Dendritic cell treated with granulocyte-macrophage colony-stimulating factor and Interleukin-4, amounts not matched to agents 40 ng/mL and 50 ng/mL, for 4 days (primary cell): ENCODE data around the gene PRR36.

Experiments
- H3K27ac Mint-ChIP-seq: one replicate; pipeline ENCODE4 v1.8.0; 2022; ENCODE audit warnings: mild to moderate bottlenecking, mixed read lengths
- H3K27me3 Mint-ChIP-seq: one replicate; pipeline ENCODE4 v1.8.0; 2022; ENCODE audit warnings: mild to moderate bottlenecking, mixed read lengths
- H3K36me3 Mint-ChIP-seq: one replicate; pipeline ENCODE4 v1.8.0; 2022; ENCODE audit warnings: low read depth, mixed read lengths
- H3K4me1 Mint-ChIP-seq: one replicate; pipeline ENCODE4 v1.8.0; 2022; ENCODE audit warnings: low read depth, mixed read lengths
- H3K4me3 Mint-ChIP-seq: one replicate; pipeline ENCODE4 v1.8.0; 2022; ENCODE audit warnings: mild to moderate bottlenecking, moderate library complexity, mixed read lengths
- H3K9me3 Mint-ChIP-seq: one replicate; pipeline ENCODE4 v1.8.0; 2022; ENCODE audit warnings: mixed read lengths
- intact Hi-C: fragments of 100-400 bp; cut with micrococcal nuclease; formaldehyde crosslinking; loops from one replicate; pipeline ENCODE4 v1.15.0; 2022

PRR36 gene

DNA sequence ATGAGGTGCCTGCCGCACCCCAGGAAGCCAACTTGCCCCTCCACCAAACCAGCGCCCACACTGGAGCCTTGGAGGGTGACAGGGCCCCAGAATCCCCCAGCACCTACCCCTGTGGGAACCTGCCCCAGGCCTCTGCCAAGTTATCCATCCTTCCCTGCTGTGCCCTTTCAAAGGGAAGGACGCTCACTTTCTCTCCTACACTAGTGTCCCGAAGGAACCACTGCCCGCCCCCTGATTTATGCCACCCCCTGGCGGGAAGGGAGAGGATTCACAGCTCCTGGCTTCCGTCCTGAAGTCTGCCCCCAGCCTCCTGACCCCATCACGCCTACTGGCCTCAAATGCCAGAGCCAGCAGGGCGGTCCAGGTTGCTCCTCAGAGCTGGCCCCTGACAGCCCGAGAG is 42.7 kb downstream of the PRR36 start:
- Mint-ChIP-seq H3K4me3 (peak overlapping the region; percentile 80), H3K9me3 (no peaks in the 10 kb centered on the region), H3K27ac (peak overlapping the region; percentile 81), H3K27me3 (peaks cover 12% of the 10 kb centered on the region), H3K36me3 (no peaks in the 10 kb centered on the region), H3K4me1 (peaks cover 41% of the 10 kb centered on the region)
- intact Hi-C loops = no loop called here

GRCh38 chr19:7830823-7831222 is 43.4 kb downstream of the PRR36 start:
- Mint-ChIP-seq H3K4me3 (peak overlapping the region; percentile 80), H3K9me3 (no peaks in the 10 kb centered on the region), H3K4me1 (peaks cover 41% of the 10 kb centered on the region), H3K27ac (peak overlapping the region; percentile 81), H3K27me3 (peaks cover 16% of the 10 kb centered on the region), H3K36me3 (no peaks in the 10 kb centered on the region)
- intact Hi-C loops = no loop called here

- intact Hi-C loops = no loop called here
- peaks cover 41% of the 10 kb centered on the region for H3K4me1 Mint-ChIP-seq
- H3K36me3 Mint-ChIP-seq = no peaks in the 10 kb centered on the region
- H3K4me3 Mint-ChIP-seq = peak overlapping the region; percentile 80
- H3K27me3 Mint-ChIP-seq = peaks cover 21% of the 10 kb centered on the region
- no peaks in the 10 kb centered on the region for H3K9me3 Mint-ChIP-seq
- peak overlapping the region; percentile 82 for H3K27ac Mint-ChIP-seq
These were observed 43.9 kb downstream of the PRR36 start for GRCh38 chr19:7830272-7830771.

DNA sequence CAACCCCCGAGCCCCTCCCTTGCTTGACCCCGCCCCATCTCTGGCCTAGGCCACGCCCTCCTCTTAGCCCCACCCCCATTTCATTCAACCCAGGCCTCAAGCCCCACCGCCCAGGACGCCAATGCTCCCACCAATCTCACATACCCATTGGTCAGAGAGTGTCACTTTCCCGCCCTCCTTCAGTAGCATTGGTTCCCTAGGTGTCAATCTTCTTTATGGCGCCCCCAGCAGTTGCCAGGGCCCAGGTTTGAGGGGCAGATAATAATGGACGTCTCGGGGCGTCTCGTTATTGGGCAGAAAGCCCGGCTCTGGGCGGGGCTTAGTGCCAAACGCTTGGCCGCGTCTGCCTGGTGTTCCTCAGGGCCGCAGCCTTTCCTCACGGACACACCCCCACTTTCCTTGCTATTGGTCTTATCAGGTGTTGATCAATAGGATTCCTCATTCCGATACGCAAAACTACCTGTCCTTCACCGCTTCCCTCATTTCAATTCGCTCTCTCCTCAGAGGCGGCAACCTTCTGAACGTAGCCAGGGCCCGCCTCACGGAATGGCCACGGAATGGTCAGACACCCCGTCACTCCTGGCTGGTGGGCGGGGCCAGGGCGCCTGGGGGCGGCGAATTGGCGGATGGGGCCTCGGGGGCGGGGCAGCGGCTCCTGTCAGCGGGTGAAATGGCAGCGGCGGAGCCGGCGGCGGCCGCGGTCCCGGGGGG is 44.5 kb downstream of the PRR36 start, which contains the start of gene EVI5L:
TSS of gene EVI5L (plus strand) at position 658 of the 711 bp plus-strand sequence. CDS start 16,325 bp downstream, outside the sequence.
- intact Hi-C loops = no loop called here
- peaks cover 27% of the 10 kb centered on the region for H3K27me3 Mint-ChIP-seq
- H3K4me1 Mint-ChIP-seq = peaks cover 41% of the 10 kb centered on the region
- H3K36me3 Mint-ChIP-seq = no peaks in the 10 kb centered on the region
- peak within 1 kb of the TSS; percentile 82 for H3K27ac Mint-ChIP-seq
- peak within 1 kb of the TSS; percentile 80 for H3K4me3 Mint-ChIP-seq
- no peaks in the 10 kb centered on the region for H3K9me3 Mint-ChIP-seq

GRCh38 chr19:7829166-7829520 is 45.0 kb downstream of the PRR36 start:
- Mint-ChIP-seq H3K4me3 (peak overlapping the region; percentile 73), H3K9me3 (no peaks in the 10 kb centered on the region), H3K36me3 (no peaks in the 10 kb centered on the region), H3K4me1 (peaks cover 41% of the 10 kb centered on the region), H3K27ac (peak overlapping the region; percentile 82), H3K27me3 (peaks cover 30% of the 10 kb centered on the region)
- intact Hi-C loops = no loop called here

GRCh38 chr19:7823686-7824301 is 50.4 kb downstream of the PRR36 start:
- intact Hi-C loops = no loop called here
- Mint-ChIP-seq H3K27ac (no peak overlapping the region), H3K9me3 (no peaks in the 10 kb centered on the region), H3K36me3 (no peaks in the 10 kb centered on the region), H3K4me1 (peaks cover 6% of the 10 kb centered on the region), H3K27me3 (peaks cover 63% of the 10 kb centered on the region), H3K4me3 (no peak overlapping the region)

DNA sequence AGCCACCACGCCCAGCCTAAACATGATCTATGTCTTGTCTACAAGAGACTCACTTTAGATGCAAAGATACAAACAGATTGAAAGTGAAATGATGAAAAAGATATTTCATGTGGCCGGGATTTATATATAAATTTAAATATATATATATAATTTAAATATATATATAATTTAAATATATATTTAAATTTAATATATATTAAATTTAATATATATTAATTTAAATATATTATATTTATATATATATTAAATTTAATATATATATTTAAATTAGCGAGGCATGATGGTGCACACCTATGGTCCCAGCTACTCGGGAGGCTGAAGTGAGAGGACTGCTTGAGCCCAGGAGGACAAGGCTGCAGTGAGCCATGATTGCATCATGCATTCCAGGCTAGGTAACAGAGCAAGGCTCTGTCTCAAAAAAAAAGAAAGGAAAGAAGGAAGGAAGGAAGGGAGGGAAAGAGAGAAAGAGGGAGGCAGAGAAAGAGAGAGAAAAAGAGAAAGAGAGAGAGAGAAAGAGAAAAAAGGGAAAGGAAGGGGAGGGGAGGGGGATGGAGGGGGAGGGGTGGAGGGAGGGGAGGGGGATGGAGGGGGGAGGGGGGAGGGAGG is 51.2 kb downstream of the PRR36 start:
- intact Hi-C loops = no loop called here

DNA sequence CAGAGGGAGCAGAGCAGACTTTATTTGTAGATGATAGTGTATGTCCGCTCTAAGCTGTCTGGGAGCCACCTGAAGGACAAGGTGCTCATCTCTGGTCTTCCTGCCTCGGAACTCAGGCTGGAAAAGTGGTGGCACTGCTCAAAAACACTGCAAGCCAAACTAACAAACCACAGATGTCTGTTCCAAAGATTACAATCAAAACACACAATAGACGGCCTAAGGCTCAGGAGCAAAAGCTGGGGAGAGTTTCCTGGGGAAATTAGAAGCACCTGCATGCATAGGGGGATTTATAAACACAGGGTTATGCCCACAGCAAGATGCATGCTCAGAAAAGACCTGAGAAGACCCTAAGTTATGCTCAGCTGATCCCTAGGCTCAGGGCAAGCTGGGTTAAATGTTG is 53.6 kb downstream of the PRR36 start:
- Mint-ChIP-seq H3K27ac (no peak overlapping the region), H3K9me3 (peaks cover 16% of the 10 kb centered on the region), H3K4me3 (no peak overlapping the region), H3K27me3 (peaks cover 45% of the 10 kb centered on the region), H3K36me3 (peaks cover 17% of the 10 kb centered on the region), H3K4me1 (peaks cover 8% of the 10 kb centered on the region)
- intact Hi-C loops = no loop called here

More for the DNA sequence above, 51.2 kb downstream of the PRR36 start:
- H3K4me1 Mint-ChIP-seq = peaks cover 4% of the 10 kb centered on the region
- H3K27ac Mint-ChIP-seq = no peak overlapping the region
- peaks cover 62% of the 10 kb centered on the region for H3K27me3 Mint-ChIP-seq
- H3K4me3 Mint-ChIP-seq = no peak overlapping the region
- no peaks in the 10 kb centered on the region for H3K36me3 Mint-ChIP-seq
- no peaks in the 10 kb centered on the region for H3K9me3 Mint-ChIP-seq

DNA sequence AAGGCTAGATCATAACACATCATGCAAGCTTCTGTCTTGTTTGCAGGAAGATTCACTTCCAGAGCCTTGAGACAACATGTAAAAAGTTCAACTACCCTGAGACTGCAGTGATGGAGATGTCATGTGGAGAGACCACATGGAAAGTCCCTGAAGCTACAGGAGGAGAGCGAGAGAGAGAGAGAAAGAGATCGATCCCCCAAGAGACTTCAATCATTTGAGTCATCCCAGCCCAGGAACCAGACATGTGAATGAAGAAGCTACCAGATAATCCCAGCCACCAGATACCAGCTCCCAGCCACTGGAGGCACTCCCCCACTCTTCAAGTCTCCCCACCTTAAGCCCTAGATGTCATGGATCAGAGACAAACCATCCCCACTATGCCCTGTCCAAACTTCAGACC is 54.9 kb downstream of the PRR36 start:
- intact Hi-C loops = no loop called here
- Mint-ChIP-seq H3K4me1 (peaks cover 20% of the 10 kb centered on the region), H3K4me3 (no peak overlapping the region), H3K27ac (no peak overlapping the region), H3K27me3 (peaks cover 34% of the 10 kb centered on the region), H3K9me3 (peaks cover 18% of the 10 kb centered on the region), H3K36me3 (peaks cover 17% of the 10 kb centered on the region)

GRCh38 chr19:7818806-7819205 is 55.4 kb downstream of the PRR36 start:
- H3K27me3 Mint-ChIP-seq = peaks cover 30% of the 10 kb centered on the region
- no peak overlapping the region for H3K4me3 Mint-ChIP-seq
- peaks cover 22% of the 10 kb centered on the region for H3K4me1 Mint-ChIP-seq
- intact Hi-C loops = no loop called here
- peaks cover 18% of the 10 kb centered on the region for H3K9me3 Mint-ChIP-seq
- H3K36me3 Mint-ChIP-seq = peaks cover 17% of the 10 kb centered on the region
- H3K27ac Mint-ChIP-seq = no peak overlapping the region
